Uterus (tissue), 2 donors: ENCODE data around the gene U2SURP.

Source experiments
- POLR2A ChIP-seq, 2 donors: fragments of 450-650 bp; IDR thresholded peaks; one replicate each; pipeline ENCODE4 v1.6.1; 2016; ENCODE audit warnings: antibody characterized with exemption in 2 of 2, mild to moderate bottlenecking in 1 of 2, moderate library complexity in 1 of 2
- TF ChIP-seq, protein P1 (sequence below), 4 experiments: fragments of 200-600 bp in 2 of 4; fragments of 450-650 bp in 2 of 4; sonication (generic) in 2 of 4; IDR thresholded peaks; one replicate each; pipeline ENCODE4 v1.5.1; 2016 to 2019; ENCODE audit warnings: antibody characterized with exemption in 4 of 4, mild to moderate bottlenecking in 2 of 4, moderate library complexity in 1 of 4

DNA sequence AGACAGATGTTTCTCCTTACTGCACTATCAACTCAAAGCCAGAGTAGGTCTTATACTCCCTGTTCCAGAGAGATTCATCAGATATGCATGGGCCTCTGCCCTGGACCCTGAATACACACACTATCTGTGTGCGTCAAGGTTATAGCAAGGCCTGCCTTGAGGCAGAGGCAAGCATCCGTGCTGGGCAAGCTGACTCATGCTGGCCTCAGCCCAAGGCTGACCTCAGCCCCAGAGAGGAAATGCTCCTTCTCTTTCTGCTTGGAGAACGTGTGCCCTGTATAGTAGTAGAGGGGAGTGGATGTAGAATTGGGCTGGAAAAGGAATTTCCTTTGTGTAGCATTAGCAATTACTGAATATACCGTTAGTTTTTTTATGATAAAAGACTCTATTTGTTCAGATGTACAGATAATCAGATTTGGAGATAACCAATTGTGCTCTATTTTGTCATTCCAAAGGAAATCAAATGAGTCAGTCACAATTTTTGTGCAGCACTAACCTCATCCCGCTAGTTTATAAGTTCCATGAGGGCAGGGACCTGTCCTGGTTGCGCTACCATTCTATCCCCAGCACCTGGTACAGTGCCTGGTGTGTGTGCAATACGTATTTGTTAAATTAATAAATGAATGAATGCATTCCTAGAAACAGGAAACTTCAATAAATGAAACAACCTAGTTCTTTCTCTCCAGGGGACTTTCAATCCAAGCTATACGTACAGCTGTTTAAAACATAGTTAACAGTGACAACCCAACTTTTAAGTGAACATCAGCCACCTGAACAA is 24.6 kb upstream of the U2SURP start:
- TF ChIP-seq, protein P1, sequence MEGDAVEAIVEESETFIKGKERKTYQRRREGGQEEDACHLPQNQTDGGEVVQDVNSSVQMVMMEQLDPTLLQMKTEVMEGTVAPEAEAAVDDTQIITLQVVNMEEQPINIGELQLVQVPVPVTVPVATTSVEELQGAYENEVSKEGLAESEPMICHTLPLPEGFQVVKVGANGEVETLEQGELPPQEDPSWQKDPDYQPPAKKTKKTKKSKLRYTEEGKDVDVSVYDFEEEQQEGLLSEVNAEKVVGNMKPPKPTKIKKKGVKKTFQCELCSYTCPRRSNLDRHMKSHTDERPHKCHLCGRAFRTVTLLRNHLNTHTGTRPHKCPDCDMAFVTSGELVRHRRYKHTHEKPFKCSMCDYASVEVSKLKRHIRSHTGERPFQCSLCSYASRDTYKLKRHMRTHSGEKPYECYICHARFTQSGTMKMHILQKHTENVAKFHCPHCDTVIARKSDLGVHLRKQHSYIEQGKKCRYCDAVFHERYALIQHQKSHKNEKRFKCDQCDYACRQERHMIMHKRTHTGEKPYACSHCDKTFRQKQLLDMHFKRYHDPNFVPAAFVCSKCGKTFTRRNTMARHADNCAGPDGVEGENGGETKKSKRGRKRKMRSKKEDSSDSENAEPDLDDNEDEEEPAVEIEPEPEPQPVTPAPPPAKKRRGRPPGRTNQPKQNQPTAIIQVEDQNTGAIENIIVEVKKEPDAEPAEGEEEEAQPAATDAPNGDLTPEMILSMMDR (IDR thresholded peaks at IDR 0.05) = no peak
- no peak for TF ChIP-seq POLR2A (IDR thresholded peaks at IDR 0.05)
